GM12801 (cell line): ENCODE data around the gene IFT122.

Experiments
- CTCF ChIP-seq: IDR thresholded peaks from one replicate; pipeline ENCODE4 v1.5.1; 2011; ENCODE audit warnings: control low read depth; ENCODE audit not compliant: insufficient read length; ENCODE audit errors: extremely low read depth

The IFT122 gene

GRCh38 chr3:129421988-129422745 is 17.9 kb upstream of the IFT122 start:
- no peak for TF ChIP-seq CTCF

DNA sequence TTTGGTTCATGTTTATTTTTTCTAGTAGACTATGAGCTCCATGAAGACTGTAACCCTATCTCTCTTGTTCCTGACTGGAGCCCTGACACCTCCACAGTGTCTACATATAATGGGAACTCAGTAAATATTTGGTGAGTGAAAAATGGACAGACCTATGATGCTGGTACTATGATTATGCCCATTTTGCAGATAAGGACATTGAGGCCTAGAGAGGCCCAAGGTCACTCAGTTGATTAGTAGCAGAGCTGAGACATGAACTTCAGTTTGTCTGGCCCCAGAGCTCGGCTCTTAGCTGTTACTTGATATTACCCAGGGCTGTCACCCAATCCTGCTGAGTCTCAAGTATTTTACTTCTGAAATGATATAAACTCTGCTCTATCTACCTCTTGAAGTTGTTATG is 17.1 kb upstream of the IFT122 start:
- TF ChIP-seq CTCF: no peak

GRCh38 chr3:129424185-129424841 is 15.7 kb upstream of the IFT122 start:
- no peak for TF ChIP-seq CTCF

GRCh38 chr3:129425213-129425612 is 14.8 kb upstream of the IFT122 start:
- no peak for TF ChIP-seq CTCF

GRCh38 chr3:129425619-129426018 is 14.4 kb upstream of the IFT122 start:
- no peak for TF ChIP-seq CTCF

DNA sequence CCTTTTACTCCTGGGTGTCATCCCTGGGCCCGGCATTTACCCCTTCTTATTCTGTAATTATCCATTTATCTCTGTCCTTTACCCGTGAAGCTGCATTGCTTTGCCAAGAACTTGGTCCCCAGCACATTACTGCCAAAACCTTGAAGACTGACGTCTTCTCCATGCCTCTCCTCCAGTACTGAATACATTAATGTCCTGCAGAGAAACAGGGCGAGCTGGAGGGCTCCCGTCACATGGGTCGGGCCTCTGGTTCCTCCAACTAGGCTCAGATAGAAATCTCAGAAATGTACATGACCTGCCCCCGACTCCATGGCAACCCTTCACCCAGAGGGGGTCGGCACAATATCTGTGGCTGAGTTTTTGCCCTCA is 12.0 kb upstream of the IFT122 start:
- no peak for TF ChIP-seq CTCF

GRCh38 chr3:129428376-129429079 is 11.5 kb upstream of the IFT122 start, which contains the start of gene EFCAB12:
TSS of gene EFCAB12 (minus strand) at chr3:129428636. CDS start at chr3:129428488, 148 bp downstream.
- TF ChIP-seq CTCF: no peak
